Neuron (in vitro differentiated cells): ENCODE measurements around the gene TNFRSF18.

ENCODE experiments used
- H2AFZ ChIP-seq: one replicate; pipeline ENCODE4 v1.6.1; 2013; ENCODE audit warnings: low read depth, mild to moderate bottlenecking, inconsistent platforms, low read length, moderate library complexity
- H3K27me3 ChIP-seq: one replicate; pipeline ENCODE4 v1.6.1; 2013; ENCODE audit warnings: low read length; ENCODE audit not compliant: insufficient read depth
- H3K36me3 ChIP-seq: one replicate; pipeline ENCODE4 v1.6.1; 2013; ENCODE audit warnings: low read length; ENCODE audit not compliant: insufficient read depth
- H3K4me1 ChIP-seq: one replicate; pipeline ENCODE4 v1.6.1; 2013; ENCODE audit warnings: low read length; ENCODE audit not compliant: insufficient read depth
- H3K4me3 ChIP-seq: 2 replicates; pipeline ENCODE4 v1.5.1; 2013; ENCODE audit warnings: mild to moderate bottlenecking, low read length, moderate library complexity
- H3K9me3 ChIP-seq: one replicate; pipeline ENCODE4 v1.6.1; 2013; ENCODE audit warnings: low read length

TNFRSF18 gene

DNA sequence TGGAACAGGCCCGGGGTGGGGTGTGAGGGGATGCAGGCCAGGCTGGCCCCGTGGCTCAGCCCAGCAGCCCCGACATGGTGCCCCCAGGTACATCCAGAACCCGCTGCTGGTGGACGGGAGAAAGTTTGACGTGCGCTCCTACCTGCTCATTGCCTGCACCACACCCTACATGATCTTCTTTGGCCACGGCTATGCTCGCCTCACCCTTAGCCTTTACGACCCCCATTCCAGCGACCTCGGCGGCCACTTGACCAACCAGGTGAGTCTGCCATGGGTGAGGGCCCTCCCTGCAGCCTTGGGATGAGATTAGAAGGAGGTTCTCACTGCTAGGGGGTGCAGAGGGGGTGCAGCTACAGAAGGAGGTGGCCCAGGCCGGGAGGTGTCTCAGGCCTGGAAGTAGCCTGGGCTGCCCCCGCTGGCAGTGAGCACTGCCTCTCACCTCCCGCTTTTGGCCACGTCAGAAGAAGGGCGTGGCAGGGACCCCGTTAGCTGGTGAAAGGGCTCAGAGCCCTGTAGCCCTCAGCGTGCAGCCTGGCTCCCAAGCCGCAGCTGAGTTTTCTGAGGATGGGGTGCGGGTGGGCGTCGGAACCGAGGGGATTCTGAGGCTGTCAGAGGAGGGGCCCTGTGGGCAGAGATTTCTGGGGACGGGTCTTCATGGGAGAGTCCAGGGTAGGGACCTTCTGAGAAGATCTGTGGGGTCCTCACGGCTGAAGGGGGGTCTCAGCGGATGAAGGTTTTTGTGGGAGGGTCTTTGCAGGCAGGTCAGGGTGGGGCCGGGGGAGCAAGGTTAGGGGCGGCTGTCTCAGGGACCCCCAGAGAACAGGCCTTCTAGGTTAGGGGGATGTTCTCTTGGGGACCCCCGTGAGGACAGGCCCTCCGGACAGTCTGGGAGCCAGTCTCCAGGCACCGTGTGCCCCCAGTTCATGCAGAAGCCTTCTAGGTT, 22.3 kb downstream of the TNFRSF18 start:
- H2AFZ ChIP-seq, result no peak overlapping the region
- no peaks in the 10 kb centered on the region for H3K36me3 ChIP-seq
- peaks cover 5% of the 10 kb centered on the region for H3K27me3 ChIP-seq
- no peak overlapping the region for H3K4me3 ChIP-seq
- H3K4me1 ChIP-seq, result no peaks in the 10 kb centered on the region
- no peaks in the 10 kb centered on the region for H3K9me3 ChIP-seq

GRCh38 chr1:1183221-1183747, 23.1 kb downstream of the TNFRSF18 start:
- Histone ChIP-seq H3K27me3 (peaks cover 5% of the 10 kb centered on the region), H3K9me3 (no peaks in the 10 kb centered on the region), H3K4me1 (no peaks in the 10 kb centered on the region), H3K36me3 (no peaks in the 10 kb centered on the region), H3K4me3 (no peak overlapping the region), H2AFZ (no peak overlapping the region)

DNA sequence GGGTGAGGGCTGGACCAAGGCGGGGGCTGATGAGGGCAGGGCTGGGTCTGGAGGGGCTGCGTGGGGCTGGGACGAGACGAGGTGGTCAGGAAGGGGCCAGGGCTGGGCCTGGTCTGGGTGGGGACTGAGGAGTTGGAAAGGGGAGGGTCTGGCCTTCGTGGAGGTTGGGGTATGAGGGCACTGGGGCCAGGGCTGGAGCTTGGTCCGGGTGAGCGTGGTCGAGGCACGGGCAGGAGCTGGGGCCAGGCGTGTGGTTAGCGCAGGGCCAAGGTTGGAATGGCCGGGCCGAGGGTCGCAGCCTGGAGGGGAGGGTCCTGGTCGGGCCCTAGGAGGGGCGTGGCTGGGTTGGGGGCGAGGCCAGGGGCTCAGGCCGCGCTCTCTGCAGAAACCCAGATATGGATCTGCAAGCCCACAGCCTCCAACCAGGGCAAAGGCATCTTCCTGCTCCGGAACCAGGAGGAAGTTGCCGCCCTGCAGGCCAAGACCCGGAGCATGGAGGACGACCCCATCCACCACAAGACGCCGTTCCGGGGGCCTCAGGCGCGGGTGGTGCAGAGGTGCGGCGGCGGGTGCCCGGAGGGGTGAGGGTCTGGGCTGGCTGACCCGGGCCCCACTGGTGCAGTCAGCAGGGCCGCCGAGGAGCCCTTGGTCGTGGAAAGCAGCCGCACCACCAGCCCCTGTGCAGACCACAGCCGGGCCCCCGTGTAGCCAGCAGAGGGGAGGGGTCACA, 23.7 kb downstream of the TNFRSF18 start:
- H3K9me3 ChIP-seq, result no peaks in the 10 kb centered on the region
- H3K4me3 ChIP-seq, result no peak overlapping the region
- peaks cover 9% of the 10 kb centered on the region for H3K27me3 ChIP-seq
- H3K36me3 ChIP-seq, result no peaks in the 10 kb centered on the region
- no peaks in the 10 kb centered on the region for H3K4me1 ChIP-seq
- H2AFZ ChIP-seq, result no peak overlapping the region

DNA sequence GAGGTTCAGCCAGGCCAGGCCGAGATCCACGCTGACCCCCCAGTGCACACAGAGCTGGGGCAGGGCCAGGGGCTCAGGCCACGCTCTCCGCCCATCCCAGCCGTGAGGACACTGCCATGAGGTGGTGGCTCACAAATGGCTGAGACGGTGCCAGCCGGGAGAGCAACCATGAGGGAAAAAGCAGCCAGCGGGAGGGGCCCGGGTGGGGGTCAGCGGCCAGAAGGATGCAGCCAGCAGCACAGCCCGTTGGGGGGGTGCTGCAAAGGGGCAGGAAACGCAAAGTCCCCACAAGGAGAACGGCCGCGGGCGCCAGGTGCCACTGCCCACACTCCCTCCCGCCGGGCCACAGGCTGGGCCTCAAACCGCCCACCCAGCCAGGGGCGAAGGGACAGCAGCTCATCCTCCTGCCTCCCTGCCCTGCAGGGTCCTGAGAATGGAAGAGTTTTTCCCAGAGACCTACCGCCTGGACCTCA, 24.4 kb downstream of the TNFRSF18 start:
- no peaks in the 10 kb centered on the region for H3K9me3 ChIP-seq
- H2AFZ ChIP-seq, result no peak overlapping the region
- no peaks in the 10 kb centered on the region for H3K4me1 ChIP-seq
- no peaks in the 10 kb centered on the region for H3K36me3 ChIP-seq
- H3K27me3 ChIP-seq, result peaks cover 15% of the 10 kb centered on the region
- H3K4me3 ChIP-seq, result no peak overlapping the region

GRCh38 chr1:1181129-1181937, 25.1 kb downstream of the TNFRSF18 start:
- no peaks in the 10 kb centered on the region for H3K4me1 ChIP-seq
- H3K9me3 ChIP-seq, result no peaks in the 10 kb centered on the region
- no peaks in the 10 kb centered on the region for H3K36me3 ChIP-seq
- no peak overlapping the region for H2AFZ ChIP-seq
- peaks cover 21% of the 10 kb centered on the region for H3K27me3 ChIP-seq
- H3K4me3 ChIP-seq, result no peak overlapping the region

GRCh38 chr1:1179983-1180861, 26.2 kb downstream of the TNFRSF18 start:
- Histone ChIP-seq H3K4me3 (no peak overlapping the region), H3K36me3 (no peaks in the 10 kb centered on the region), H2AFZ (no peak overlapping the region), H3K9me3 (no peaks in the 10 kb centered on the region), H3K4me1 (no peaks in the 10 kb centered on the region), H3K27me3 (peaks cover 28% of the 10 kb centered on the region)

GRCh38 chr1:1179346-1179982, 26.9 kb downstream of the TNFRSF18 start:
- no peak overlapping the region for H2AFZ ChIP-seq
- no peaks in the 10 kb centered on the region for H3K4me1 ChIP-seq
- peaks cover 30% of the 10 kb centered on the region for H3K27me3 ChIP-seq
- H3K36me3 ChIP-seq, result no peaks in the 10 kb centered on the region
- no peaks in the 10 kb centered on the region for H3K9me3 ChIP-seq
- no peak overlapping the region for H3K4me3 ChIP-seq

DNA sequence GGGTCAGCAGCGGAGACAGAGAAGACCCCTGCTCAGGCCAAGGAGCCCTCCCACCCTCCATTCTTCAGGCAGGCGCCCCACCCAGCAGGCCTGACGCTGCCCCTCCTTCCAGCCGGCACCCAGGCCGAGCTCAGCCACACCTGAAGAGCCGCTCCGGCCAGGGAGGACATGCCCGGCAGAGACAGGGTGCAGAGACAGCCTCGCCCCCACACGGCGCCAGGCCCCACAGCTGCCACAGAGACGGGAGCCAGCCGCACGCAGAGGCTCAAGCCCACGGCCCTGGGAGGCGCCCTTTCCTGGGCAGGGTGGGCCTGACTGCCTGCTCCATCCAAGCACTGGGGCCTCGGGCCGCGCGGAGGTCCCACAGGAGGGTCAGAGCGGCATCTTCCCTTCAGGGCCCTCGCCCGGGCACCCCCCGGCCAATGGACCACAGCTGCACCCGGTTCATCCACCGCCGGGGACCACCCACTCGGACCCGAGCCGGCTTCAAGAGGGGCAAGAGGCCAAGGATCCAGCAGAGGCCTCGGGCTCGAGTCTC, 27.5 kb downstream of the TNFRSF18 start:
- H3K4me3 ChIP-seq, result no peak overlapping the region
- no peak overlapping the region for H2AFZ ChIP-seq
- H3K4me1 ChIP-seq, result no peaks in the 10 kb centered on the region
- H3K36me3 ChIP-seq, result no peaks in the 10 kb centered on the region
- no peaks in the 10 kb centered on the region for H3K9me3 ChIP-seq
- peaks cover 34% of the 10 kb centered on the region for H3K27me3 ChIP-seq

GRCh38 chr1:1177452-1178206, 28.8 kb downstream of the TNFRSF18 start:
- Histone ChIP-seq H3K4me3 (no peak overlapping the region), H3K27me3 (peaks cover 41% of the 10 kb centered on the region), H3K4me1 (peaks cover 7% of the 10 kb centered on the region), H3K36me3 (no peaks in the 10 kb centered on the region), H3K9me3 (no peaks in the 10 kb centered on the region), H2AFZ (no peak overlapping the region)

- Histone ChIP-seq H2AFZ (no peak overlapping the region), H3K9me3 (no peaks in the 10 kb centered on the region), H3K4me1 (peaks cover 7% of the 10 kb centered on the region), H3K36me3 (no peaks in the 10 kb centered on the region), H3K27me3 (peaks cover 44% of the 10 kb centered on the region), H3K4me3 (no peak overlapping the region)
These were observed 29.5 kb downstream of the TNFRSF18 start for GRCh38 chr1:1176931-1177330.
